ENCODE data around the gene NKAIN4.

Gene NKAIN4

DNA sequence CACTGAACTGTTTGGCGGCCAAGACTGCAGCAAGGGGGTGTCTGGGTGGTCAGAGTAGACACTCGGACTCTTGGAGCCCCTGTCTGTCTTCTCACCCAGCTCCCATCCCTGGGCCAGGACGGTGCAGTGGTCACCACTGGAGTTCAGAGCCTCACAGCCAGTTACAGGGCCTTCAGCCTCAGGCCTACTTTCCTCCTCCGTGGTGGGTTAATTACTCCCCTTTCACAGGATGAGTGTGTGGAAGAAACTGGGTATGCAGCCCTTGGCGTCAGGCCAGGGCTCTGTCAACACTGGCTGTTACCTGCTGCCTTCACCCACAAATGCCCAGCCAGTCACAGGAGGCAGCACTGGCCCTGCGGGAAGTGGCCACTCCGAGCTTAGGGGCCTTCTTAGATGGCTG lies 36.6 kb downstream of the NKAIN4 start:
- TF ChIP-seq, protein P1, sequence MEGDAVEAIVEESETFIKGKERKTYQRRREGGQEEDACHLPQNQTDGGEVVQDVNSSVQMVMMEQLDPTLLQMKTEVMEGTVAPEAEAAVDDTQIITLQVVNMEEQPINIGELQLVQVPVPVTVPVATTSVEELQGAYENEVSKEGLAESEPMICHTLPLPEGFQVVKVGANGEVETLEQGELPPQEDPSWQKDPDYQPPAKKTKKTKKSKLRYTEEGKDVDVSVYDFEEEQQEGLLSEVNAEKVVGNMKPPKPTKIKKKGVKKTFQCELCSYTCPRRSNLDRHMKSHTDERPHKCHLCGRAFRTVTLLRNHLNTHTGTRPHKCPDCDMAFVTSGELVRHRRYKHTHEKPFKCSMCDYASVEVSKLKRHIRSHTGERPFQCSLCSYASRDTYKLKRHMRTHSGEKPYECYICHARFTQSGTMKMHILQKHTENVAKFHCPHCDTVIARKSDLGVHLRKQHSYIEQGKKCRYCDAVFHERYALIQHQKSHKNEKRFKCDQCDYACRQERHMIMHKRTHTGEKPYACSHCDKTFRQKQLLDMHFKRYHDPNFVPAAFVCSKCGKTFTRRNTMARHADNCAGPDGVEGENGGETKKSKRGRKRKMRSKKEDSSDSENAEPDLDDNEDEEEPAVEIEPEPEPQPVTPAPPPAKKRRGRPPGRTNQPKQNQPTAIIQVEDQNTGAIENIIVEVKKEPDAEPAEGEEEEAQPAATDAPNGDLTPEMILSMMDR (IDR thresholded peaks at IDR 0.05; ENCODE audit: borderline replicate concordance, control extremely low read depth, extremely low read depth, insufficient read depth, missing control alignments) = no peak
- in situ Hi-C loops (cut with MboI; ENCODE audit: low sequenced_read_pairs, unreplicated experiment) = no loop called here
- no peak for DNase-seq (ENCODE audit: low spot score)

DNA sequence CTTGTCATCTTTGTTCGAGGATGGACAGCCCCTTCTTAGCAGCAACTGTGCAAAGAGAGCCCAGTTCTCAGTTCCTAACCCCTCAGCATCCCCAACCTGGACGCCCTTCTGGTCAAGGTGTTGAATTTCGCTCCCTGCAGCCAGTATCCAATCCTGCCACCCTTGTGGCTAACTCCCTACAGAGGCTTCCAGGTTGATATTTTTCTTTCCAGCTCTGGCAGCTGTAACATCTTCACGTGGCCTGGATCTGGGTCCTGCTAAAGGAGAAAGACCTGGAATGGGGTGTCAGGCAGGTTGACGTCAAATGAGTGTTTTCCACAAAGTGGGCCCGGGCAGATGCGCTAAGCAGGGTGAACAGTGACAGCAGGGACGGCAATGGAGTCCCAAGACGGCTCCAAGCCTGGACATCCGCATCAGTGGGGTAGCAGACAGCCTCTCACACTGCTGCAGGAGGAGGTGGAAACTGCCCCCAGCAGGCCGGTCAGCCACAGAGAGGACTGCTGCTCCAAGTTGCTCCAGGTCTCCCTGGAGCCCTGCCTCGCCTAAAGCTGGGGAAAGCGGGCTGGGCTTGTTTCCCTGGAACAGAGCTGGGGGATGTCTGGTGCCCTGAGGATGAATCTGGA lies 37.3 kb downstream of the NKAIN4 start:
- TF ChIP-seq, protein P1 (IDR thresholded peaks at IDR 0.05; ENCODE audit: borderline replicate concordance, control extremely low read depth, extremely low read depth, insufficient read depth, missing control alignments) = no peak
- in situ Hi-C loops (cut with MboI; ENCODE audit: low sequenced_read_pairs, unreplicated experiment) = no loop called here
- no peak for DNase-seq (ENCODE audit: low spot score)

DNA sequence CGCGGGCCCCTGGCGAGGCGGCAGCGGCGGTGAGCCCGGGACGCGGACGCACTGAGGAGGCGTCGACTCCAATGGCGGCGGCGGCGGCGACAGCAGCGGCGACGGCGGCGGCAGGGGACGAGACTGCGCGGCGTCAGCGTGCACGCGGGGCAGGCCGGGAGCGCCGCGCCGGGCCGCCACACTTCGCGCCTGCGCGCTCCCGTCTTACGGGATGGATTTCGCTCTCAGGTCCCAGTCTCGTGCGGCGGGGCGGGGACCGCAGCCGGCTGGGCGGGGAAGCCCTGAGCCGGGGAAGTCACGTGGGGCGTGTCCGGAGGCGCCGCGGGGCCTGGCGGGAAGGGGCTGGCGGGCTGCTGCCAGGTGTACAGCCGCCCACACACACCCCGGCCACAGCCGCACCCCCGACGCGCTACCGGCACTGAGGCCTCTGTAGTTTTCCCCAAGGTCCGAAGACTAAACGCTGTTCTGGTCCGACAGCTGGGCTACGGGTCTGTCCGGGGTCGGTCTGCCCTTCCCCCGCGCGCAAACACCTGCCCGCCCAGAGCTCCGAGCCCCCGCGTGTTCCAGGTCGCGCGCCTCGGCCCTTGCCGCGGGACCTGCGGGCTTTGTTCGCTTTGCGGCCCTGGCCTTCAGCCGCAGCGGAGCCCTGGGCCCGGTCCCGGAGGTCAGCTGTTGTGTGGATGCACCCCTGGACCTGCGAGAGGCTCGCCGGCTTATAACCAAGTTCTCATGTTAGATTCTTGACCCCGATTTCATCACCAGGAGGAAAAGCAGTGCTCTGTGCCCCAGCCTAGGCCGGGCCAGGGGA lies 38.0 kb downstream of the NKAIN4 start, which contains the start of gene YTHDF1:
Gene YTHDF1, minus strand, starts transcription at position 91 of the 808 bp plus-strand sequence. CDS start 239 bp downstream, outside the sequence.
- in situ Hi-C loops (cut with MboI; ENCODE audit: low sequenced_read_pairs, unreplicated experiment) = no loop called here
- TF ChIP-seq, protein P1 (IDR thresholded peaks at IDR 0.05; ENCODE audit: borderline replicate concordance, control extremely low read depth, extremely low read depth, insufficient read depth, missing control alignments) = no peak

DNA sequence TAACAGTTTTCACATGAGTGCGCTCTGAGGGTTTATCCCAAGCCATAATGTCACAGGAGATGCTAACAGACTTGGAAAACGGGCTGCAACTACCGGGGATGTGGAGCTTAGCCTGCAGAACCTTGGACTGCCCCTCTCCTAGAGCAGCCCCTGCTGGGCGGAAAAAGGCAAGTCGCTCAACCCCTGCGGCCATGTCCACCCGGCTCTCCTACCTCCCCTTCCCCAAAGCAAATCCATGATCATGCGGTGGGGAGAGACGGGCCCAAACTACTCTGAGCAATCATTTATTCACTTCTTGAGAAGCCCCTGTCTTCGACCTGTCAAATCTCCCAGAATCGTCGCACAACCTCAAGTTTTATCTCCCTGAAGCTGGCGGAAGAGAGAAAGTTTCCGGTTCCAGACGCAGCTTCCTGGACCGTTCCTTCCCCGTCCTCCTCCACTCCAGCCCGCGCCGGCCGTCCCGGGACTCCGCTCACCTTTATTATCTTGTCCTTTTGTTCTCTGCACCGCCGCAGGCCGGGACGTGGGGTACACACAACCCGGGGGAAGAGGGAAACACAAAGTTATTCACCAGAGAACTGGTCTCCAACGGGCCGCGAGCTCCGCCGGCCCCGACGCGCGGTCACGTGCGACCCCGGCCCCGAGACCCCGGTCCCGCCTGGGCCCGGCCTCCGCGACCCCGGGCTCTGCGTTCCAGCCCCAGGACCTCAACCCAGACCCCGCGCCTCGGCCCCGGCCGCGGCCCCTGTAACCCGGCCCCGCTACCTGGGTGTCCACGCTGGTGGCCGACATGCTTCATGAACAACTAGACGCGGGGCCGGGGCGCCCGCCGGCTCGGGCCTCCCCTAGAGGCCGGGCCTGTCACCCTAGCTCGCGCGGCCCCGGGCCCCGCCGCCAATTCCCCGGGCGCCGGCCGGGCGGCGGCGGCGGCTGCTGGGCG lies 38.9 kb downstream of the NKAIN4 start:
- DNase-seq (ENCODE audit: low spot score) = peak; percentile 61
- TF ChIP-seq, protein P1 (IDR thresholded peaks at IDR 0.05; ENCODE audit: borderline replicate concordance, control extremely low read depth, extremely low read depth, insufficient read depth, missing control alignments) = peak; percentile 50
- in situ Hi-C loops (cut with MboI; ENCODE audit: low sequenced_read_pairs, unreplicated experiment) = no loop called here

More for the DNA sequence above, 38.0 kb downstream of the NKAIN4 start, which contains the start of gene YTHDF1:
- peak; percentile 100 for DNase-seq (ENCODE audit: low spot score)

DNA sequence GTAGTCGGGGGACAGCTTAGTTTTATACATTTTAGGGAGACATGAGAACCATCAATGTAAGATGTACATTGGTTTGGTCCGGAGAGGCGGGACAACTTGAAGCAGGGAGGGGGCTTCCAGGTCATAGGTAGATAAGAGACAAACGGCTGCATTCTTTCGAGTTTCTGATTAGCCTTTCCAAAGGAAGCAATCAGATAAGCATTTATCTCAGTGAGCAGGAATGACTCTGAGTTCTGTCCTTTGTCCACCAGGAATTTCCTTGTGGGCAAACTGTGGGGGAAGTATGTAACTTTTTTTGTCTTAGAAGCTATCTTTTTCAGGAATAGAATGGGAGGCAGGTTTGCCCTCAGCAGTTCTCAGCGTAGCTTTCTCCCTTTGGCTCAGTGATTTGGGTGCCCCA lies 39.7 kb downstream of the NKAIN4 start:
- no peak for DNase-seq (ENCODE audit: low spot score)
- TF ChIP-seq, protein P1 (IDR thresholded peaks at IDR 0.05; ENCODE audit: borderline replicate concordance, control extremely low read depth, extremely low read depth, insufficient read depth, missing control alignments) = no peak
- in situ Hi-C loops (cut with MboI; ENCODE audit: low sequenced_read_pairs, unreplicated experiment) = no loop called here

DNA sequence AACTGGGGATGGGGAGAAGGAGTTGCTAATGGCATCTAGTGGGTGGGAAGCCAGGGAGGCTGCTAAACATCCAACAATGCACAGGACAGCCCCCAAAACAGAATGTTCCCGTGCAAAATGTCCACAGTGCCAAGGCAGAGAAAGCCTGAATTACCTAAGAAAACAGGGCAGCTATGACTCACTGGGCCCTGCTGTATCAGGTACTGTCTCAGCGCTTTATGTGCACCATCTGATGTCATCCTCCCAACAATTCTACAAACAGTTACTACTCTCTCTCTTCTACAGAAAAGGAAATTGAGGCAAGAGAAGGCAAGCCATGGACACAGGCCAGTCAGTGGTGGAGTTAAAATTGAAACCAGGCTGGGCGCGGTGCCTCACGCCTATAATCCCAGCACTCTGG lies 41.5 kb downstream of the NKAIN4 start:
- TF ChIP-seq, protein P1 (IDR thresholded peaks at IDR 0.05; ENCODE audit: borderline replicate concordance, control extremely low read depth, extremely low read depth, insufficient read depth, missing control alignments) = no peak
- in situ Hi-C loops (cut with MboI; ENCODE audit: low sequenced_read_pairs, unreplicated experiment) = no loop called here

More for the DNA sequence above, 41.5 kb downstream of the NKAIN4 start:
- DNase-seq (ENCODE audit: low spot score) = no peak
